Mesendoderm (in vitro differentiated cells): Measurements from ENCODE around the gene PRR20G.

Experiments used
- DNase-seq: peaks from one replicate; pipeline ENCODE4 v3.0.0; 2013
- H2AK5ac ChIP-seq: 2 replicates; pipeline ENCODE4 v1.6.1; 2013; ENCODE audit warnings: low read length, inconsistent platforms
- H2BK120ac ChIP-seq: 2 replicates; pipeline ENCODE4 v1.6.1; 2013; ENCODE audit warnings: low read depth, mild to moderate bottlenecking, low read length, moderate library complexity, mixed read lengths
- H2BK15ac ChIP-seq: replicated peaks from 2 replicates; pipeline ENCODE4 v1.6.1; 2013; ENCODE audit warnings: low read depth, mild to moderate bottlenecking, moderate library complexity
- H2BK5ac ChIP-seq: 2 replicates; pipeline ENCODE4 v1.6.1; 2013; ENCODE audit warnings: low read length, inconsistent platforms
- H3K18ac ChIP-seq: 2 replicates; pipeline ENCODE4 v1.6.1; 2013; ENCODE audit warnings: mild to moderate bottlenecking, low read length, mixed read lengths
- H3K23ac ChIP-seq: one replicate; pipeline ENCODE4 v1.6.1; 2013; ENCODE audit warnings: low read length
- H3K27ac ChIP-seq: 2 replicates; pipeline ENCODE4 v1.5.1; 2013; ENCODE audit warnings: low read depth, mild to moderate bottlenecking, inconsistent platforms, low read length, moderate library complexity
- H3K27me3 ChIP-seq: 2 replicates; pipeline ENCODE4 v1.6.1; 2013; ENCODE audit warnings: low read length, control low read depth, mild to moderate bottlenecking, inconsistent platforms; ENCODE audit not compliant: insufficient read depth, poor library complexity
- H3K36me3 ChIP-seq: 2 replicates; pipeline ENCODE4 v1.6.1; 2013; ENCODE audit warnings: low read length, inconsistent platforms; ENCODE audit not compliant: control insufficient read depth, insufficient read depth
- H3K4ac ChIP-seq: one replicate; pipeline ENCODE4 v1.6.1; 2013; ENCODE audit warnings: low read depth, mild to moderate bottlenecking, low read length, moderate library complexity
- H3K4me1 ChIP-seq: 2 replicates; pipeline ENCODE4 v1.6.1; 2013; ENCODE audit warnings: low read depth, low read length, inconsistent platforms; ENCODE audit not compliant: control insufficient read depth
- H3K4me2 ChIP-seq: 2 replicates; pipeline ENCODE4 v1.6.1; 2013; ENCODE audit warnings: low read length
- H3K4me3 ChIP-seq: 2 replicates; pipeline ENCODE4 v1.5.1; 2013; ENCODE audit warnings: mild to moderate bottlenecking, low read length
- H3K56ac ChIP-seq: one replicate; pipeline ENCODE4 v1.6.1; 2013; ENCODE audit warnings: low read length
- H3K79me1 ChIP-seq: 2 replicates; pipeline ENCODE4 v1.6.1; 2013; ENCODE audit warnings: low read length, inconsistent platforms
- H3K79me2 ChIP-seq: 2 replicates; pipeline ENCODE4 v1.6.1; 2013; ENCODE audit warnings: mild to moderate bottlenecking, low read length; ENCODE audit not compliant: control insufficient read depth, insufficient read depth
- H3K9ac ChIP-seq: 2 replicates; pipeline ENCODE4 v1.6.1; 2013; ENCODE audit warnings: low read length, inconsistent platforms
- H4K5ac ChIP-seq: one replicate; pipeline ENCODE4 v1.6.1; 2013; ENCODE audit warnings: low read length
- H4K8ac ChIP-seq: one replicate; pipeline ENCODE4 v1.6.1; 2013; ENCODE audit warnings: low read depth, mild to moderate bottlenecking, control low read depth, low read length, moderate library complexity
- WGBS: extraction: QIAGEN DNeasy Blood & Tissue Kit; methylation state at CpG from one replicate; pipeline ENCODE4 v1.1.7; 2013; ENCODE audit warnings: low lambda C conversion rate, missing lambda C conversion rate; ENCODE audit not compliant: insufficient coverage; ENCODE audit errors: extremely low coverage; 5-methylcytosine and 5-hydroxymethylcytosine counted together

Gene PRR20G

GRCh38 chr3:127261925-127262324 lies 25.9 kb downstream of the PRR20G start:
- H4K5ac ChIP-seq, result no peak overlapping the region
- no peak overlapping the region for H4K8ac ChIP-seq
- no peak overlapping the region for H3K56ac ChIP-seq
- no peak overlapping the region for H3K23ac ChIP-seq
- no peaks in the 10 kb centered on the region for H3K27me3 ChIP-seq
- H3K4ac ChIP-seq, result no peak overlapping the region
- H3K4me3 ChIP-seq, result no peak overlapping the region
- no peaks in the 10 kb centered on the region for H3K36me3 ChIP-seq
- no peaks in the 10 kb centered on the region for H3K79me2 ChIP-seq
- no peak overlapping the region for H3K18ac ChIP-seq
- no peak overlapping the region for H2AK5ac ChIP-seq
- no peak overlapping the region for H2BK120ac ChIP-seq
- DNase-seq, result no peak
- no peaks in the 10 kb centered on the region for H3K79me1 ChIP-seq
- H2BK15ac ChIP-seq, result no peak overlapping the region
- no CpG with 5 or more reads among the region's 7 CpGs for WGBS
- no peak overlapping the region for H3K4me2 ChIP-seq
- H3K27ac ChIP-seq, result no peak overlapping the region
- H3K4me1 ChIP-seq, result no peaks in the 10 kb centered on the region
- no peak overlapping the region for H3K9ac ChIP-seq
- H2BK5ac ChIP-seq, result no peak overlapping the region

- Histone ChIP-seq H3K4ac (no peak overlapping the region), H3K4me1 (no peaks in the 10 kb centered on the region), H3K4me2 (no peak overlapping the region), H2BK15ac (no peak overlapping the region), H3K79me1 (no peaks in the 10 kb centered on the region), H2BK5ac (no peak overlapping the region), H2BK120ac (no peak overlapping the region), H3K18ac (no peak overlapping the region), H3K4me3 (no peak overlapping the region), H4K8ac (no peak overlapping the region), H3K27me3 (no peaks in the 10 kb centered on the region), H3K36me3 (no peaks in the 10 kb centered on the region), H3K27ac (no peak overlapping the region), H3K23ac (no peak overlapping the region), H2AK5ac (no peak overlapping the region), H4K5ac (no peak overlapping the region), H3K56ac (no peak overlapping the region), H3K9ac (no peak overlapping the region), H3K79me2 (no peaks in the 10 kb centered on the region)
- DNase-seq, result no peak
- WGBS, result no CpG with 5 or more reads among the region's 6 CpGs
Observed at GRCh38 chr3:127260826-127261555, 26.9 kb downstream of the PRR20G start.

- H3K4me3 ChIP-seq, result no peak overlapping the region
- no peaks in the 10 kb centered on the region for H3K79me2 ChIP-seq
- WGBS, result no CpG with 5 or more reads among the region's 7 CpGs
- no peak overlapping the region for H2BK5ac ChIP-seq
- no peak overlapping the region for H3K9ac ChIP-seq
- H3K4me1 ChIP-seq, result no peaks in the 10 kb centered on the region
- no peak overlapping the region for H2BK15ac ChIP-seq
- H4K8ac ChIP-seq, result no peak overlapping the region
- no peak overlapping the region for H3K4ac ChIP-seq
- H3K27ac ChIP-seq, result no peak overlapping the region
- no peak for DNase-seq
- H3K27me3 ChIP-seq, result no peaks in the 10 kb centered on the region
- H3K23ac ChIP-seq, result no peak overlapping the region
- no peak overlapping the region for H3K18ac ChIP-seq
- no peaks in the 10 kb centered on the region for H3K79me1 ChIP-seq
- H3K36me3 ChIP-seq, result no peaks in the 10 kb centered on the region
- H2AK5ac ChIP-seq, result no peak overlapping the region
- no peak overlapping the region for H3K56ac ChIP-seq
- no peak overlapping the region for H4K5ac ChIP-seq
- no peak overlapping the region for H2BK120ac ChIP-seq
- no peak overlapping the region for H3K4me2 ChIP-seq
Observed at GRCh38 chr3:127260416-127260815, 27.4 kb downstream of the PRR20G start.

- H3K4me3 ChIP-seq, result no peak overlapping the region
- H3K27ac ChIP-seq, result no peak overlapping the region
- no peaks in the 10 kb centered on the region for H3K27me3 ChIP-seq
- H4K5ac ChIP-seq, result no peak overlapping the region
- no peaks in the 10 kb centered on the region for H3K79me2 ChIP-seq
- H3K23ac ChIP-seq, result no peak overlapping the region
- no peak overlapping the region for H2BK120ac ChIP-seq
- no peaks in the 10 kb centered on the region for H3K36me3 ChIP-seq
- no peaks in the 10 kb centered on the region for H3K4me1 ChIP-seq
- no CpG with 5 or more reads among the region's 4 CpGs for WGBS
- no peak overlapping the region for H2BK15ac ChIP-seq
- H3K9ac ChIP-seq, result no peak overlapping the region
- no peak overlapping the region for H2BK5ac ChIP-seq
- no peak overlapping the region for H3K18ac ChIP-seq
- DNase-seq, result no peak
- no peak overlapping the region for H3K56ac ChIP-seq
- no peak overlapping the region for H3K4me2 ChIP-seq
- H4K8ac ChIP-seq, result no peak overlapping the region
- no peak overlapping the region for H3K4ac ChIP-seq
- no peak overlapping the region for H2AK5ac ChIP-seq
- no peaks in the 10 kb centered on the region for H3K79me1 ChIP-seq
Observed at GRCh38 chr3:127259882-127260281, 28.0 kb downstream of the PRR20G start.

- H2BK120ac ChIP-seq, result no peak overlapping the region
- no peak overlapping the region for H2BK15ac ChIP-seq
- H3K18ac ChIP-seq, result no peak overlapping the region
- H4K8ac ChIP-seq, result no peak overlapping the region
- no peak for DNase-seq
- no peak overlapping the region for H4K5ac ChIP-seq
- no peak overlapping the region for H3K4me2 ChIP-seq
- no peak overlapping the region for H3K4me3 ChIP-seq
- no CpG with 5 or more reads among the region's 2 CpGs for WGBS
- no peak overlapping the region for H3K9ac ChIP-seq
- no peak overlapping the region for H2AK5ac ChIP-seq
- H3K27ac ChIP-seq, result no peak overlapping the region
- no peak overlapping the region for H3K23ac ChIP-seq
- H2BK5ac ChIP-seq, result no peak overlapping the region
- H3K4ac ChIP-seq, result no peak overlapping the region
- no peak overlapping the region for H3K56ac ChIP-seq
- no peaks in the 10 kb centered on the region for H3K27me3 ChIP-seq
- no peaks in the 10 kb centered on the region for H3K36me3 ChIP-seq
- H3K4me1 ChIP-seq, result no peaks in the 10 kb centered on the region
- H3K79me2 ChIP-seq, result no peaks in the 10 kb centered on the region
- H3K79me1 ChIP-seq, result no peaks in the 10 kb centered on the region
Observed at GRCh38 chr3:127258733-127259132, 29.1 kb downstream of the PRR20G start.

GRCh38 chr3:127257351-127257750 lies 30.5 kb downstream of the PRR20G start:
- Histone ChIP-seq H3K27me3 (no peaks in the 10 kb centered on the region), H3K9ac (no peak overlapping the region), H2BK120ac (no peak overlapping the region), H4K5ac (no peak overlapping the region), H3K56ac (no peak overlapping the region), H2BK5ac (no peak overlapping the region), H3K18ac (no peak overlapping the region), H3K4me3 (no peak overlapping the region), H2AK5ac (no peak overlapping the region), H4K8ac (no peak overlapping the region), H3K36me3 (no peaks in the 10 kb centered on the region), H3K27ac (no peak overlapping the region), H3K4me1 (no peaks in the 10 kb centered on the region), H2BK15ac (no peak overlapping the region), H3K79me2 (no peaks in the 10 kb centered on the region), H3K23ac (no peak overlapping the region), H3K4ac (no peak overlapping the region), H3K79me1 (no peaks in the 10 kb centered on the region), H3K4me2 (no peak overlapping the region)
- no peak for DNase-seq
- WGBS, result no CpG with 5 or more reads among the region's 5 CpGs
